Astrocyte (in vitro differentiated cells and primary cell): ENCODE results near the gene GRIK3.

Experiments used
- EZH2 ChIP-seq: IDR thresholded peaks from 2 replicates; pipeline ENCODE4 v1.6.1; 2012; ENCODE audit warnings: mild to moderate bottlenecking, low read length, inconsistent platforms; ENCODE audit not compliant: insufficient read depth
- TF ChIP-seq, protein P1 (sequence below): IDR thresholded peaks from 2 replicates; pipeline ENCODE4 v1.5.1; 2011; ENCODE audit warnings: low read depth, mild to moderate bottlenecking, inconsistent platforms, low read length, moderate library complexity; ENCODE audit not compliant: insufficient read depth

DNA sequence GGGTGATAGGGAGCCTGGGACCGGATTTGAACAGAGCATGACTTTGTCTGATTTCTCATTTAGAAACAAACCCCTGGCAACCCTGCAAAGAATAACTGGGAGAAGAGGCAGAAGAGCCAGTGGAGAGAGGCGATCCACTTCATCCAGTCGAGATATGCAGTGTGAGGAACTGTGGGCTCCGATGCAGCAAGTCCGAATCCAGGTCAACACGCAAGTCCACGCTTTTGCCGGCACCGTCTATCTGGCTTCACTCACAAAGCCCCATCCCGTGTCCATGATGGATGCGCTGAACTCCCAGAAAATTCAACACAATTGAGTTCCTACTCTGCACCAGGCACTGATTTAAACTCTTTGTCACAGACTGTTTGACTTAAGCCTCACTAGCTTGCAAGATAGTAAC lies 191.3 kb downstream of the GRIK3 start:
- TF ChIP-seq, protein P1, sequence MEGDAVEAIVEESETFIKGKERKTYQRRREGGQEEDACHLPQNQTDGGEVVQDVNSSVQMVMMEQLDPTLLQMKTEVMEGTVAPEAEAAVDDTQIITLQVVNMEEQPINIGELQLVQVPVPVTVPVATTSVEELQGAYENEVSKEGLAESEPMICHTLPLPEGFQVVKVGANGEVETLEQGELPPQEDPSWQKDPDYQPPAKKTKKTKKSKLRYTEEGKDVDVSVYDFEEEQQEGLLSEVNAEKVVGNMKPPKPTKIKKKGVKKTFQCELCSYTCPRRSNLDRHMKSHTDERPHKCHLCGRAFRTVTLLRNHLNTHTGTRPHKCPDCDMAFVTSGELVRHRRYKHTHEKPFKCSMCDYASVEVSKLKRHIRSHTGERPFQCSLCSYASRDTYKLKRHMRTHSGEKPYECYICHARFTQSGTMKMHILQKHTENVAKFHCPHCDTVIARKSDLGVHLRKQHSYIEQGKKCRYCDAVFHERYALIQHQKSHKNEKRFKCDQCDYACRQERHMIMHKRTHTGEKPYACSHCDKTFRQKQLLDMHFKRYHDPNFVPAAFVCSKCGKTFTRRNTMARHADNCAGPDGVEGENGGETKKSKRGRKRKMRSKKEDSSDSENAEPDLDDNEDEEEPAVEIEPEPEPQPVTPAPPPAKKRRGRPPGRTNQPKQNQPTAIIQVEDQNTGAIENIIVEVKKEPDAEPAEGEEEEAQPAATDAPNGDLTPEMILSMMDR: no peak
- no peak for TF ChIP-seq EZH2
